Upper lobe of left lung (tissue), 6 donors: ENCODE results near the gene SEMA6A. TPM values are rescaled to one million over a fixed set of nuclear protein-coding genes. Genes with fewer than 3 reads are reported as not detected.

Experiments used
- ATAC-seq, 2 donors: fragments of 200-7000 bp; cut with Tn5 transposase; one replicate each; pipeline ENCODE4 v1.9.1; 2022; ENCODE audit warnings: mild to moderate bottlenecking in 2 of 2, moderate library complexity in 2 of 2; ENCODE audit not compliant: low FRiP score in 2 of 2
- DNase-seq, 2 donors: peaks; one replicate each; pipeline ENCODE4 v3.0.0-alpha.2; 2019 to 2020
- H3K27ac ChIP-seq, 4 donors: fragments of 200-600 bp; sonication (generic); one replicate each; pipeline ENCODE4 v1.5.1; 2016 to 2019
- H3K27me3 ChIP-seq, 4 donors: fragments of 200-600 bp; sonication (generic); one replicate each; pipeline ENCODE4 v1.5.1; 2017 to 2019
- H3K36me3 ChIP-seq, 4 donors: fragments of 200-600 bp; sonication (generic); one replicate each; pipeline ENCODE4 v1.5.1; 2016 to 2019
- H3K4me1 ChIP-seq, 4 donors: fragments of 200-600 bp; sonication (generic); one replicate each; pipeline ENCODE4 v1.5.1; 2018 to 2019
- H3K4me3 ChIP-seq, 4 donors: fragments of 200-600 bp; sonication (generic); one replicate each; pipeline ENCODE4 v1.5.1; 2017 to 2019; ENCODE audit warnings: mild to moderate bottlenecking in 2 of 4, moderate library complexity in 1 of 4
- H3K9me3 ChIP-seq, 4 donors: fragments of 200-600 bp; sonication (generic); one replicate each; pipeline ENCODE4 v1.5.1; 2018 to 2019
- EP300 ChIP-seq, 4 donors: sonication (generic); formaldehyde crosslinking; IDR thresholded peaks; one replicate each; pipeline ENCODE4 v1.5.1; 2017; ENCODE audit warnings: antibody characterized with exemption in 4 of 4, control low read depth in 2 of 4
- POLR2A ChIP-seq, 4 donors: fragments of 450-650 bp; IDR thresholded peaks; one replicate each; pipeline ENCODE4 v1.5.1; 2016 to 2017; ENCODE audit warnings: antibody characterized with exemption in 4 of 4, mild to moderate bottlenecking in 2 of 4
- POLR2AphosphoS5 ChIP-seq, 2 donors: sonication (generic); formaldehyde crosslinking; IDR thresholded peaks; one replicate each; pipeline ENCODE4 v1.5.1; 2017; ENCODE audit warnings: antibody characterized with exemption in 2 of 2
- WGBS, 2 donors: methylation state at CpG; one replicate each; pipeline ENCODE4 v1.1.5; 2017 to 2018; 5-methylcytosine and 5-hydroxymethylcytosine counted together
- total RNA-seq, 6 donors: library from RNA; depleted of rRNA in 4 of 6; stranded (reverse); fragments of >200 nt in 4 of 6; gene quantifications; one replicate each; pipeline versions ENCODE4 v1.1.0 to v1.2.1, GENCODE V29; 2016 to 2021
- TF ChIP-seq, protein P1 (sequence below), 6 experiments: fragments of 450-650 bp in 4 of 6; fragments of 200-600 bp in 2 of 6; sonication (generic) in 2 of 6; IDR thresholded peaks; one replicate each; pipeline ENCODE4 v1.5.1; 2016 to 2019; ENCODE audit warnings: antibody characterized with exemption in 6 of 6
- donor health status: DM: no; HTN: no; CAD: no; lungs with moderate emphysema.
- donor health status: DM: no; HTN: yes; CAD: no; lungs with severe emphysema.

SEMA6A gene
- total RNA-seq, 6 donors from 2014 or later, result 17.1 to 66.5 (median 26.9) TPM

DNA sequence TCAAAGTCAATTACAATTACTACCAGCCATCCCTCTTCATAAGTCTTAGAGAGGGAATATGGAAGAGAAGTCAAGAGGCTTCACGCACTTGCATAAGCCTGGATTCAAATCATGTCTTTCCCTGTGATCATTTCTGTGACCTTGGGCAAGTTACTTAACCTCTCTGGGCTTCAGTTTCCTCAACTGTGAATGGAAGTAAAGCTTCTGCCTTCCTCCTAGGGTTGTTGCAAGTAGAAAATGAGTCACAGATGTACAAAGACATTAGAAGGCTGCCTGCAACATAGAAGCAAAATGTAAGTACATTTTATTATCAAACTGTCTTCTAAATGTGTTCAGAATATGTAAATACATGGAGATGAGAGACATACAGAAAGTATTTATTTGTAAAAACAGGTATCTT is 42.3 kb upstream of the SEMA6A start:
- WGBS, 2 donors, result 100% methylated on average over 1 of the region's 1 CpG
- Histone ChIP-seq H3K4me1 (peaks cover 0 to 3% (median 0%) of the 10 kb centered on the region in 4 donors), H3K4me3 (no peak overlapping the region), H3K27me3 (no peaks in the 10 kb centered on the region), H3K27ac (no peak overlapping the region), H3K36me3 (no peaks in the 10 kb centered on the region), H3K9me3 (no peaks in the 10 kb centered on the region)
- TF ChIP-seq, protein P1, sequence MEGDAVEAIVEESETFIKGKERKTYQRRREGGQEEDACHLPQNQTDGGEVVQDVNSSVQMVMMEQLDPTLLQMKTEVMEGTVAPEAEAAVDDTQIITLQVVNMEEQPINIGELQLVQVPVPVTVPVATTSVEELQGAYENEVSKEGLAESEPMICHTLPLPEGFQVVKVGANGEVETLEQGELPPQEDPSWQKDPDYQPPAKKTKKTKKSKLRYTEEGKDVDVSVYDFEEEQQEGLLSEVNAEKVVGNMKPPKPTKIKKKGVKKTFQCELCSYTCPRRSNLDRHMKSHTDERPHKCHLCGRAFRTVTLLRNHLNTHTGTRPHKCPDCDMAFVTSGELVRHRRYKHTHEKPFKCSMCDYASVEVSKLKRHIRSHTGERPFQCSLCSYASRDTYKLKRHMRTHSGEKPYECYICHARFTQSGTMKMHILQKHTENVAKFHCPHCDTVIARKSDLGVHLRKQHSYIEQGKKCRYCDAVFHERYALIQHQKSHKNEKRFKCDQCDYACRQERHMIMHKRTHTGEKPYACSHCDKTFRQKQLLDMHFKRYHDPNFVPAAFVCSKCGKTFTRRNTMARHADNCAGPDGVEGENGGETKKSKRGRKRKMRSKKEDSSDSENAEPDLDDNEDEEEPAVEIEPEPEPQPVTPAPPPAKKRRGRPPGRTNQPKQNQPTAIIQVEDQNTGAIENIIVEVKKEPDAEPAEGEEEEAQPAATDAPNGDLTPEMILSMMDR (IDR thresholded peaks at IDR 0.05), result no peak
- TF ChIP-seq POLR2AphosphoS5 (IDR thresholded peaks at IDR 0.05), result no peak
- no peak for TF ChIP-seq EP300 (IDR thresholded peaks at IDR 0.05)
- no peak for TF ChIP-seq POLR2A (IDR thresholded peaks at IDR 0.05)
- ATAC-seq, result no peak
- no peak for DNase-seq

DNA sequence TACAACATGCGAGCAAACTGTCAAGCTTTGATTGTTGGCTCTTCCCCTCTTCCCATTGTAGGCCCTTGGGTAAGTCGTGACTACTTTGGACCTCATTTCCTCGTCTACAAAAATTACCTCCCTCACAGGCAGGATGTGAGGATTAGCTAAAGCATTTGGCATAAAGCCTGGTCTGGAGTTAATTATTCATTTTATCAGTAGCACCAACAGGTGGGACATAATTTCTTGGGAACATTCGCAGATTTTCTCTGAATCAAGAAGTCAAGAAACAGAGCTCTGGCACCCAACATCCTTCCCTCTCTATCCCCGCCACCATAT is 39.9 kb upstream of the SEMA6A start:
- H3K4me1 ChIP-seq, result peaks cover 0 to 3% (median 0%) of the 10 kb centered on the region in 4 donors
- no peak overlapping the region for H3K27ac ChIP-seq
- no peak overlapping the region for H3K4me3 ChIP-seq
- no peaks in the 10 kb centered on the region for H3K27me3 ChIP-seq
- no peak for DNase-seq
- 65 to 71% methylated on average over 5 of the region's 5 CpGs for WGBS, 2 donors
- no peak for ATAC-seq
- TF ChIP-seq POLR2A (IDR thresholded peaks at IDR 0.05) (no peak), POLR2AphosphoS5 (IDR thresholded peaks at IDR 0.05) (no peak), EP300 (IDR thresholded peaks at IDR 0.05) (no peak)
- TF ChIP-seq, protein P1 (IDR thresholded peaks at IDR 0.05), result no peak
- H3K9me3 ChIP-seq, result no peaks in the 10 kb centered on the region
- no peaks in the 10 kb centered on the region for H3K36me3 ChIP-seq

DNA sequence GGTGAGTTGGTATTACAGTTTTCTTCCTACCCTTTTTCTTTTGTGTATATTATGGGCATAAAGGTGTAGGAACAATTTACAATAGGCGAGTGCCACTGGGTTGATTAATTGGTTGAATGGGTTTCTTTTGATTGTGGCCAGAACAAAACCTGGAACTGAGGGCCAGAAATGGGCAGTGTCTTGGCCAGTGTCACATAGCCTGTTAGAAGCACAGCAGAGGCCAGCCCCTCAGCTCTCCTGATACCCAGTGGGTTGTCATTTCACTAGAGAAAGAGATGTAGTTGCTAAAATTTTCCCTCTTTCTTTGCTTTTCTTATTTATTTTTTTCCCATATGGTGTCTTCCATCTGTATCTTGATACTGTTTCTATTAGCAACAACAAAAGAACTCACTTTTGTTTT is 38.8 kb upstream of the SEMA6A start:
- DNase-seq, result no peak
- no peak for TF ChIP-seq POLR2AphosphoS5 (IDR thresholded peaks at IDR 0.05)
- no peak for TF ChIP-seq POLR2A (IDR thresholded peaks at IDR 0.05)
- TF ChIP-seq, protein P1 (IDR thresholded peaks at IDR 0.05), result no peak
- no peak for TF ChIP-seq EP300 (IDR thresholded peaks at IDR 0.05)
- 71 to 73% methylated on average over 1 of the region's 1 CpG for WGBS, 2 donors
- Histone ChIP-seq H3K4me3 (no peak overlapping the region), H3K4me1 (peaks cover 0 to 3% (median 0%) of the 10 kb centered on the region in 4 donors), H3K27me3 (no peaks in the 10 kb centered on the region), H3K27ac (no peak overlapping the region), H3K36me3 (no peaks in the 10 kb centered on the region), H3K9me3 (no peaks in the 10 kb centered on the region)
- no peak for ATAC-seq

DNA sequence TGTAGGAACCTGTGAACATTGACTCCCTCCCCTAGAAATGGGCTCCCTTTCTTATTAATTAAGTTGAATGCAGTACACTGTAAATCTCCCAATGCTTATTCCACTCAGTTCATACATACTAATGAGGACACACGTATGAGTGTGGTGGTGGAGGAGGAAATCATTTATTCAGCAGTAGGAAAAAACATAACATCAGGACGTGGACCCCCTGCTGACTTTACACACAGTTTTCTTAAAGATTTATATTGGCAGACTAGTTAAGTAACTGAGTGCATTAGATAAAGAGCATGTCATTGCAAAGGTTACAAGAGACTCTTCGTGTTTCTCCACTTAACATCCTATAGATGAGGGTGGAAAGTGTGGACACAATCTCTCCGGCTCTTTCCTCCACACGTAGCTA is 37.8 kb upstream of the SEMA6A start:
- no peak for ATAC-seq
- no peak overlapping the region for H3K4me3 ChIP-seq
- TF ChIP-seq POLR2A (IDR thresholded peaks at IDR 0.05), result no peak
- TF ChIP-seq EP300 (IDR thresholded peaks at IDR 0.05), result no peak
- TF ChIP-seq, protein P1 (IDR thresholded peaks at IDR 0.05), result no peak
- no peak for TF ChIP-seq POLR2AphosphoS5 (IDR thresholded peaks at IDR 0.05)
- peaks cover 0 to 3% (median 0%) of the 10 kb centered on the region in 4 donors for H3K4me1 ChIP-seq
- WGBS, 2 donors, result 83 to 88% methylated on average over 5 of the region's 5 CpGs
- no peaks in the 10 kb centered on the region for H3K27me3 ChIP-seq
- no peaks in the 10 kb centered on the region for H3K9me3 ChIP-seq
- no peak for DNase-seq
- no peaks in the 10 kb centered on the region for H3K36me3 ChIP-seq
- H3K27ac ChIP-seq, result no peak overlapping the region

DNA sequence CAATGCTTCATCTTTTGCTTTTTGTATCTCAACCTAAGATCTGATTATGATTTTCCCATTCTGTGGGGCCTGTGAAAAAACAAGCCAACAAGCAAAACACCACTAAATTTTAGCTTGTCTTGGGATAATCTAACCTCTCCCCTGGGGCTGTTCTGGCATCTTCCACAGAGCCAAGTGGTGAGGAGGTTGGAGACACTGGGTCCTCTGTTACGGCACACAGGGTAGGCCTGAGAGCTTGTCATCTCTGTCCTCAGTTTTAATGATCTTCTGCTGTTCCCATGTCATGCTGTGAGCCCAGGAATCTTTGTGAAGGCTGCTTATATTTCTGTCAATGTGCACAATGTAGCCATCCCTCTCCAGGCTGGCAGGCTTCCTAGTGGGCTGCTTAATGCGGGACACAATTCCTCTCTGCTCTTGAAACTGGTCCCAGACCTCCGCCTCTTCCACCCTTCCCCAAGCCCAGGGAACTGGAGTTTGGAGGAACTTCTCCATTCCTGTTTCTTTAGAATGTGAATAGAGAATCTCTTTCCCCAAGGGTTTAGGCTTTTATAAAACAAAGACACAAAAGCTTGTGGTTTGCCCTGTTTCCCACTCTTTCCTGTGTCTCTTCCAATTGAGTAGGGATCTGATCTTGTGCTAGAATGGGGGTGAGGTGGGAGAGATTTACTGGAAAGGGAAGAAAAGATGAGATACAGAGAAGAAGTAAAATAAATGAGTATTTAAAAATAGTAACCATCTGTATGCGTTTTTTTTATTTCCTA is 30.9 kb upstream of the SEMA6A start:
- no peaks in the 10 kb centered on the region for H3K27me3 ChIP-seq
- 65 to 66% methylated on average over 4 of the region's 4 CpGs for whole genome bisulfite sequencing, 2 donors
- no peaks in the 10 kb centered on the region for H3K9me3 ChIP-seq
- no peaks in the 10 kb centered on the region for H3K36me3 ChIP-seq
- H3K27ac ChIP-seq, result no peak overlapping the region
- no peak overlapping the region for H3K4me3 ChIP-seq
- TF ChIP-seq POLR2A (IDR thresholded peaks at IDR 0.05), result no peak
- ATAC-seq, result no peak
- DNase-seq, result no peak
- H3K4me1 ChIP-seq, result peaks cover 0 to 6% (median 0%) of the 10 kb centered on the region in 4 donors
